K562 (cell line): ENCODE data around the gene IMP4. TPM values are rescaled to one million over a fixed set of nuclear protein-coding genes. Genes with fewer than 3 reads are reported as not detected.

Experiments used
- ATAC-seq: fragments of 200-7000 bp; cut with Tn5 transposase; 3 replicates; pipeline ENCODE4 v1.9.1; 2020; ENCODE audit warnings: moderate library complexity
- BruUV-seq: library from RNA; stranded (reverse); fragments of 400-500 nt; replicated peaks from 2 replicates; lab custom pipeline; 2021; lab: Mats Ljungman, UMichigan
- CTCF ChIA-PET: fragments of 300-600 bp; formaldehyde crosslinking; extraction: SDS; loops from one replicate; lab custom pipeline; 2021; ENCODE audit warnings: low intra/inter-chr PET ratio; lab: Yijun Ruan, JAX
- POLR2A ChIA-PET: fragments of 300-600, 350-650 bp; sonication (Branson Sonifier 250); formaldehyde crosslinking; extraction: SDS; loops from one replicate; lab custom pipeline; 2021; ENCODE audit warnings: antibody characterized with exemption, inconsistent platforms; lab: Yijun Ruan, JAX
- DNase-seq, 4 experiments: peaks; one replicate each; pipeline versions ENCODE4 v3.0.0 to v3.0.0-alpha.2; 2011 to 2018; ENCODE audit warnings: low spot score in 3 of 4, mixed read lengths in 3 of 4; ENCODE audit errors: extremely low read depth in 1 of 4
- FAIRE-seq: peaks from 2 replicates; lab custom pipeline; 2011; peaks lifted over from hg19 to GRCh38; lab: Jason Lieb, UNC
- H2AFZ ChIP-seq: 2 replicates; pipeline ENCODE4 v1.6.0; 2011; ENCODE audit warnings: low read depth, low read length, control low read depth, inconsistent platforms
- H3K27ac ChIP-seq: fragments of 200-600 bp; 3 replicates; pipeline ENCODE4 v1.8.0; 2011; ENCODE audit warnings: low read depth, mild to moderate bottlenecking, control low read depth, inconsistent platforms, low read length, moderate library complexity, mixed read lengths; ENCODE audit errors: extremely low read depth
- H3K27me3 ChIP-seq, 2 experiments: fragments of 300-600 bp in 1 of 2; 2 replicates in 1 of 2; 3 replicates in 1 of 2; pipeline versions ENCODE4 v1.6.0 to v1.8.0; 2011; ENCODE audit warnings: inconsistent platforms in 2 of 2, low read length in 2 of 2, mild to moderate bottlenecking in 1 of 2, mixed read lengths in 1 of 2, moderate library complexity in 1 of 2; ENCODE audit not compliant: control insufficient read depth in 2 of 2, insufficient read depth in 2 of 2
- H3K36me3 ChIP-seq: fragments of 300-600 bp; 3 replicates; pipeline ENCODE4 v1.8.0; 2011; ENCODE audit warnings: mild to moderate bottlenecking, low read length, inconsistent platforms; ENCODE audit not compliant: control insufficient read depth, insufficient read depth
- H3K4me1 ChIP-seq, 2 experiments: fragments of 200-600 bp in 1 of 2; replicated peaks in 1 of 2; 2 replicates in 1 of 2; 3 replicates in 1 of 2; pipeline versions ENCODE4 v1.5.1 to v1.8.0; 2011; ENCODE audit warnings: inconsistent platforms in 2 of 2, low read length in 2 of 2, mild to moderate bottlenecking in 1 of 2, mixed read lengths in 1 of 2, moderate library complexity in 1 of 2; ENCODE audit not compliant: control insufficient read depth in 2 of 2, insufficient read depth in 2 of 2
- H3K4me2 ChIP-seq: 2 replicates; pipeline ENCODE4 v1.6.1; 2011; ENCODE audit warnings: low read length, control low read depth, inconsistent platforms, mixed read lengths; ENCODE audit not compliant: insufficient read depth
- H3K4me3 ChIP-seq: fragments of 200-600 bp; sonication (generic), shearing (Covaris generic); 2 replicates; pipeline ENCODE4 v1.5.1; 2016; ENCODE audit warnings: control low read depth, inconsistent platforms
- H3K79me2 ChIP-seq: fragments of 200-600 bp; 3 replicates; pipeline ENCODE4 v1.8.0; 2011; ENCODE audit warnings: low read length, inconsistent platforms; ENCODE audit not compliant: control insufficient read depth, insufficient read depth
- H3K9ac ChIP-seq, 2 experiments: 2 replicates each; pipeline versions ENCODE4 v1.6.0 to v1.6.1; 2011; ENCODE audit warnings: low read depth in 2 of 2, low read length in 2 of 2, control low read depth in 1 of 2, inconsistent platforms in 1 of 2, mild to moderate bottlenecking in 1 of 2, mixed read lengths in 1 of 2; ENCODE audit not compliant: insufficient read depth in 1 of 2
- H3K9me1 ChIP-seq: one replicate; pipeline ENCODE4 v1.6.0; 2011; ENCODE audit warnings: inconsistent platforms, mild to moderate bottlenecking, low read length, moderate library complexity; ENCODE audit not compliant: control insufficient read depth, insufficient read depth
- H3K9me3 ChIP-seq: replicated peaks from 2 replicates; pipeline ENCODE4 v1.5.1; 2011; ENCODE audit warnings: low read depth, low read length, inconsistent platforms; ENCODE audit not compliant: control insufficient read depth, insufficient read depth
- H4K20me1 ChIP-seq: replicated peaks from 2 replicates; pipeline ENCODE4 v1.6.1; 2011; ENCODE audit warnings: low read length, inconsistent platforms, mixed read lengths; ENCODE audit not compliant: control insufficient read depth, insufficient read depth
- CBX8 ChIP-seq: fragments of 200-600 bp; sonication (generic); IDR thresholded peaks from 2 replicates; pipeline ENCODE4 v1.6.1; 2012; ENCODE audit warnings: borderline replicate concordance, mixed run types, low read depth, mild to moderate bottlenecking, moderate library complexity, mixed read lengths, low read length, control low read depth, inconsistent platforms; ENCODE audit not compliant: poor library complexity, severe bottlenecking; ENCODE audit errors: extremely low read depth
- ELF1 ChIP-seq: fragments of 200-800 bp; sonication (Bioruptor generic); IDR thresholded peaks from 2 replicates; pipeline ENCODE4 v1.6.1; 2016; ENCODE audit warnings: missing genetic modification characterization, missing compliant biosample characterization
- ELF2 ChIP-seq: fragments of 250-450 bp; sonication (Bioruptor Pico); IDR thresholded peaks from 2 replicates; pipeline ENCODE4 v1.5.0; 2021; ENCODE audit warnings: mild to moderate bottlenecking
- FOXP1 ChIP-seq: sonication (generic); formaldehyde crosslinking; IDR thresholded peaks from 2 replicates; pipeline ENCODE4 v1.8.0; 2022; ENCODE audit warnings: mild to moderate bottlenecking, missing genetic modification reagents
- HMG20B ChIP-seq: fragments of 250-450 bp; sonication (Bioruptor Pico); IDR thresholded peaks from 2 replicates; pipeline ENCODE4 v1.5.0; 2021; ENCODE audit warnings: mild to moderate bottlenecking
- HOXB6 ChIP-seq: fragments of 250-450 bp; sonication (Bioruptor Pico); IDR thresholded peaks from 2 replicates; pipeline ENCODE4 v1.5.1; 2022; ENCODE audit warnings: mild to moderate bottlenecking, borderline replicate concordance
- NEUROD1 ChIP-seq: fragments of 150-350 bp; IDR thresholded peaks from 2 replicates; pipeline ENCODE4 v1.6.1; 2014; ENCODE audit warnings: borderline replicate concordance, low read length, low read depth; ENCODE audit not compliant: partially characterized antibody
- NRF1 ChIP-seq, 2 experiments: fragments of 450-650 bp; IDR thresholded peaks in 1 of 2; conservative IDR thresholded peaks in 1 of 2; 2 replicates each; pipeline ENCODE4 v1.6.1; 2014; ENCODE audit warnings: mild to moderate bottlenecking in 2 of 2
- POLR2A ChIP-seq: fragments of 450-650 bp; conservative IDR thresholded peaks from 2 replicates; pipeline ENCODE4 v1.6.1; 2016
- PTRF ChIP-seq: fragments of 450-650 bp; IDR thresholded peaks from 2 replicates; pipeline ENCODE4 v1.6.1; 2016; ENCODE audit warnings: mild to moderate bottlenecking, missing genetic modification characterization, missing compliant biosample characterization
- RAD51 ChIP-seq: fragments of 450-650 bp; IDR thresholded peaks from 2 replicates; pipeline ENCODE4 v1.7.1; 2016; ENCODE audit warnings: low read depth, mild to moderate bottlenecking, borderline replicate concordance
- SMAD1 ChIP-seq: fragments of 150-350 bp; IDR thresholded peaks from 2 replicates; pipeline ENCODE4 v1.6.1; 2014; ENCODE audit warnings: low read length, low read depth; ENCODE audit not compliant: partially characterized antibody
- SMAD3 ChIP-seq: fragments of 450-650 bp; formaldehyde crosslinking; conservative IDR thresholded peaks from 2 replicates; pipeline ENCODE4 v1.4.0; 2020; ENCODE audit warnings: mild to moderate bottlenecking
- SMARCC2 ChIP-seq: fragments of 450-650 bp; IDR thresholded peaks from 2 replicates; pipeline ENCODE4 v1.6.1; 2017; ENCODE audit warnings: antibody characterized with exemption, moderate library complexity, mild to moderate bottlenecking, low read depth
- U2AF1 ChIP-seq: fragments of 200-400 bp; formaldehyde crosslinking; optimal IDR thresholded peaks from 2 replicates; pipeline ENCODE3; 2017; ENCODE audit warnings: mild to moderate bottlenecking, low read depth, low read length, moderate library complexity
- ZBTB17 ChIP-seq: fragments of 450-650 bp; formaldehyde crosslinking; IDR thresholded peaks from 2 replicates; pipeline ENCODE4 v1.4.0; 2020; ENCODE audit warnings: mild to moderate bottlenecking
- ZBTB8A ChIP-seq: fragments of 450-650 bp; IDR thresholded peaks from 2 replicates; pipeline ENCODE4 v1.6.1; 2018; ENCODE audit warnings: mild to moderate bottlenecking, moderate library complexity; ENCODE audit not compliant: partially characterized antibody
- WGBS: fragments of 100-300 bp; shearing (Covaris generic); methylation state at CpG from one replicate; pipeline ENCODE4 v1.1.6; 2016; ENCODE audit warnings: low coverage, mixed read lengths; ENCODE audit not compliant: insufficient coverage; ENCODE audit errors: missing lambda C conversion rate; 5-methylcytosine and 5-hydroxymethylcytosine counted together
- in situ Hi-C: fragments of 300-500 bp; cut with MboI; formaldehyde crosslinking; loops from 4 replicates; pipeline ENCODE4 v1.15.0; 2018; ENCODE audit warnings: inconsistent platforms, mixed read lengths
- intact Hi-C: fragments of 100-400 bp; cut with micrococcal nuclease; formaldehyde crosslinking; loops from 2 replicates; pipeline ENCODE4 v1.14.2; 2022
- polyA plus RNA-seq, 8 experiments: library from polyadenylated mRNA; depleted of rRNA in 4 of 8; stranded (reverse) in 5 of 8; unstranded in 3 of 8; fragments of >200 nt; fragmentation: Nextera tagmentation in 2 of 8; fragmentation: Illumina TruSeq in 1 of 8; extraction: Ambion mirVana in 2 of 8; extraction: Trizol in 1 of 8; gene quantifications; 2 replicates each; pipeline versions ENCODE4 v1.2.1 to v1.2.3, GENCODE V29; 2011 to 2014; ENCODE audit warnings: inconsistent platforms in 1 of 8, missing spikeins in 1 of 8
- total RNA-seq, 7 experiments: library from RNA; depleted of rRNA in 6 of 7; stranded (reverse); fragments of >200 nt in 6 of 7; fragmentation: Illumina TruSeq in 2 of 7; extraction: Trizol in 2 of 7; gene quantifications; 2 replicates each; pipeline versions ENCODE4 v1.2.1 to v1.2.3, GENCODE V29; 2011 to 2021; ENCODE audit warnings: low replicate concordance in 1 of 7
- TF ChIP-seq, protein P1 (sequence below), 2 experiments: fragments of 250-450 bp in 1 of 2; fragments of 450-650 bp in 1 of 2; sonication (Bioruptor Pico) in 1 of 2; IDR thresholded peaks; 2 replicates each; pipeline versions ENCODE4 v1.6.1 to v1.8.0; 2016 to 2021; ENCODE audit warnings: mild to moderate bottlenecking in 2 of 2, moderate library complexity in 2 of 2, missing compliant biosample characterization in 1 of 2, missing genetic modification characterization in 1 of 2
- TF ChIP-seq, protein P2 (sequence below): fragments of 450-650 bp; IDR thresholded peaks from 2 replicates; pipeline ENCODE4 v1.6.1; 2016; ENCODE audit warnings: borderline replicate concordance

IMP4 gene
- total and polyA plus RNA-seq, 9 of the 15 experiments (the other 6 are each of a cell fraction or from before 2014, with no cell fraction given), result 35.4 to 209 (median 100.0) TPM

DNA sequence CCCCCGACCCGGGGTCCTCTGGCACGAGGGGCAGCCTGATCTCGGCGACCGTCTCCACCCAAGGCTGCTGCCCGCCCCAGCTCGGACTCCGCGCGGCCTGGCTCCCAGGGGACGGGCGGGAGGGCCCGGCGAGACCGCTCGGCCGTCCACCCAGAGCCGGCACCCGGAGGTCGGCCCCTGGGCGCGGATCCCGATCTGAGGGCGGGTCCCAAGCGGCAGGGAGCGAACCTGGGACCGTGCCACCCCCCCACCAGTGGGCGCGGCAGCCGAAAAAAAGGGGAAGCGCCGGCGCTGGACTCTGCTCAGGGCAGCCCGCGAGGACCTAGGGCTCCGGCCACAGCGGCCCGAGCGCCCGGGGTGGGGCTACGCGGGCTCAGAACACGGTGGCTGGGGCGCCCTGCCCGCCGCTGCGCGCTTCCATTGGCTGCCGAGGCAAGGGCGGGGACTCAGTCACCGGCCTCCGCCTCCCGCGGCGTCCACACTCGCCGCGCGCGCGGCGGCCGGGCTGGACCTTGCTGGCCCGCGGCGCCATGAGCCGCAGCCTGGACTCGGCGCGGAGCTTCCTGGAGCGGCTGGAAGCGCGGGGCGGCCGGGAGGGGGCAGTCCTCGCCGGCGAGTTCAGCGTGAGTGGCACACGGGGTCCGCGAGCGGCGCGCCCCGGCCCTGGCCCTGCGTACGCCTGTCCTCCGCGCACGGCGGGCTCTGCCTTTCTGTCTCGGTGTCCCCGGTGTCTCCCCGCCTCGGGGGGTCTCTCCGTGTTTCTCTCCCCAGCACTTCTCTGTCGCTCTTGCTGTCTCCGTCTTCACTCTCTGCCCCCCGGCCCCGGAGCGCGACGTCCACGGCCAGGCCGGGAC is 13.1 kb downstream of the IMP4 start, which contains the start of gene PTPN18:
TSS of gene PTPN18 (plus strand) at position 479 of the 854 bp plus-strand sequence. CDS start at position 531, 52 bp downstream.
- peak; percentile 93 to 95 (median 95) for DNase-seq
- ChIA-PET POLR2A (interaction anchor here (1.0 to 5.4 kb wide), 5 partner anchors 11 to 23 kb away, joined by 3 to 63 read pairs (median 7); partner anchors contain the start of gene IMP4), CTCF (interaction anchor here (0.6 to 2.3 kb wide), 2 partner anchors 17 to 153 kb away, joined by 3 to 8 read pairs; no protein-coding TSS in a partner anchor)
- peak; percentile 73 for FAIRE-seq
- ATAC-seq, result peak; percentile 96
- intact Hi-C loops (no loop called here), in situ Hi-C loops (no loop called here)
- WGBS, result 2% methylated on average over 57 of the region's 107 CpGs
- peak within 1 kb of the TSS; percentile 85 for H3K27ac ChIP-seq
- no peaks in the 10 kb centered on the region for H3K9me3 ChIP-seq
- BruUV-seq, result no TSS peak
- no peaks in the 10 kb centered on the region for H4K20me1 ChIP-seq
- H3K79me2 ChIP-seq, result peaks cover 19% of the 10 kb centered on the region
- H3K36me3 ChIP-seq, result peaks cover 4% of the 10 kb centered on the region; the same call in 1 of the 3 replicates
- peak within 1 kb of the TSS; percentile 87 to 96 for H3K9ac ChIP-seq
- H3K4me1 ChIP-seq, result peaks cover 5 to 41% of the 10 kb centered on the region in 2 experiments; a peak in 4 of 5 replicates
- H2AFZ ChIP-seq, result peak within 1 kb of the TSS; percentile 90
- no peaks in the 10 kb centered on the region for H3K9me1 ChIP-seq
- peak within 1 kb of the TSS; percentile 85 for H3K4me2 ChIP-seq
- H3K4me3 ChIP-seq, result peak within 1 kb of the TSS; percentile 78
- no peaks in the 10 kb centered on the region for H3K27me3 ChIP-seq
- TF ChIP-seq PTRF (tag), result no peak
- TF ChIP-seq, protein P1, sequence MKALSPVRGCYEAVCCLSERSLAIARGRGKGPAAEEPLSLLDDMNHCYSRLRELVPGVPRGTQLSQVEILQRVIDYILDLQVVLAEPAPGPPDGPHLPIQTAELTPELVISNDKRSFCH (CRISPR knock-in tag; IDR thresholded peaks at IDR 0.05), result no peak
- TF ChIP-seq, protein P1 (tag; IDR thresholded peaks at IDR 0.05), result no peak
- TF ChIP-seq U2AF1, result peak; percentile 11
- TF ChIP-seq SMAD3 (CRISPR knock-in tag), result no peak
- TF ChIP-seq NRF1 (conservative IDR thresholded peaks at IDR 0.05 in 1 of 2, IDR thresholded peaks at IDR 0.05 in 1 of 2), result peak; percentile 83 to 85
- peak; percentile 51 for TF ChIP-seq NEUROD1
- TF ChIP-seq ELF1 (tag), result peak; percentile 47
- TF ChIP-seq ZBTB8A, result no peak
- TF ChIP-seq CBX8, result no peak
- TF ChIP-seq ELF2 (CRISPR knock-in tag), result peak; percentile 73; the same call in 1 of the 2 replicates
- no peak for TF ChIP-seq RAD51
- TF ChIP-seq HOXB6 (CRISPR knock-in tag), result no peak
- peak; percentile 58 for TF ChIP-seq SMAD1
- TF ChIP-seq, protein P2, sequence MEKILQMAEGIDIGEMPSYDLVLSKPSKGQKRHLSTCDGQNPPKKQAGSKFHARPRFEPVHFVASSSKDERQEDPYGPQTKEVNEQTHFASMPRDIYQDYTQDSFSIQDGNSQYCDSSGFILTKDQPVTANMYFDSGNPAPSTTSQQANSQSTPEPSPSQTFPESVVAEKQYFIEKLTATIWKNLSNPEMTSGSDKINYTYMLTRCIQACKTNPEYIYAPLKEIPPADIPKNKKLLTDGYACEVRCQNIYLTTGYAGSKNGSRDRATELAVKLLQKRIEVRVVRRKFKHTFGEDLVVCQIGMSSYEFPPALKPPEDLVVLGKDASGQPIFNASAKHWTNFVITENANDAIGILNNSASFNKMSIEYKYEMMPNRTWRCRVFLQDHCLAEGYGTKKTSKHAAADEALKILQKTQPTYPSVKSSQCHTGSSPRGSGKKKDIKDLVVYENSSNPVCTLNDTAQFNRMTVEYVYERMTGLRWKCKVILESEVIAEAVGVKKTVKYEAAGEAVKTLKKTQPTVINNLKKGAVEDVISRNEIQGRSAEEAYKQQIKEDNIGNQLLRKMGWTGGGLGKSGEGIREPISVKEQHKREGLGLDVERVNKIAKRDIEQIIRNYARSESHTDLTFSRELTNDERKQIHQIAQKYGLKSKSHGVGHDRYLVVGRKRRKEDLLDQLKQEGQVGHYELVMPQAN, result 0 out of 2 replicates have a peak, but pooled peaks have one; percentile 21
- no peak for TF ChIP-seq SMARCC2
- peak; percentile 76 for TF ChIP-seq POLR2A
- no peak for TF ChIP-seq HMG20B (CRISPR knock-in tag)
- 0 out of 2 replicates have a peak, but pooled peaks have one; percentile 11 for TF ChIP-seq FOXP1 (CRISPR knock-in tag)
- peak; percentile 29; the same call in 1 of the 2 replicates for TF ChIP-seq ZBTB17 (CRISPR knock-in tag)
